Esophagus squamous epithelium (tissue), 5 donors: Measurements from ENCODE around the gene PMP22. TPM values are rescaled to one million over a fixed set of nuclear protein-coding genes. Genes with fewer than 3 reads are reported as not detected.

ENCODE experiments used
- DNase-seq: peaks from one replicate; lab custom pipeline; 2025; lab: John Stamatoyannopoulos, UW
- H3K27ac ChIP-seq, 4 donors: fragments of 200-600 bp; sonication (generic); one replicate each; pipeline ENCODE4 v1.5.1; 2016 to 2019; ENCODE audit warnings: mild to moderate bottlenecking in 1 of 4
- H3K27me3 ChIP-seq, 4 donors: fragments of 200-600 bp; sonication (generic); 1 replicate in 3 of 4; 2 replicates in 1 of 4; pipeline versions ENCODE4 v1.5.1 to v1.6.0; 2017 to 2021; ENCODE audit warnings: antibody characterized with exemption in 1 of 4
- H3K36me3 ChIP-seq, 3 donors: fragments of 200-600 bp; sonication (generic); one replicate each; pipeline ENCODE4 v1.5.1; 2016 to 2019
- H3K4me1 ChIP-seq, 3 donors: fragments of 200-600 bp; sonication (generic); one replicate each; pipeline ENCODE4 v1.5.1; 2017 to 2019
- H3K4me3 ChIP-seq, 4 donors: fragments of 200-600 bp; sonication (generic); 1 replicate in 3 of 4; 2 replicates in 1 of 4; pipeline ENCODE4 v1.5.1; 2016 to 2019; ENCODE audit warnings: mild to moderate bottlenecking in 2 of 4, moderate library complexity in 1 of 4
- H3K9me3 ChIP-seq, 3 donors: fragments of 200-600 bp; sonication (generic); one replicate each; pipeline ENCODE4 v1.5.1; 2016 to 2019
- CTCF ChIP-seq, 6 experiments: fragments of 450-650 bp in 4 of 6; fragments of 200-600 bp in 2 of 6; sonication (generic) in 2 of 6; IDR thresholded peaks; one replicate each; pipeline ENCODE4 v1.5.1; 2016 to 2019; ENCODE audit warnings: antibody characterized with exemption in 6 of 6, mild to moderate bottlenecking in 4 of 6, moderate library complexity in 4 of 6
- POLR2A ChIP-seq, 4 donors: fragments of 450-650 bp; IDR thresholded peaks; one replicate each; pipeline ENCODE4 v1.6.1; 2017; ENCODE audit warnings: antibody characterized with exemption in 4 of 4, mild to moderate bottlenecking in 4 of 4, moderate library complexity in 3 of 4
- WGBS, 2 donors: methylation state at CpG; one replicate each; pipeline ENCODE4 v1.1.5; 2018; 5-methylcytosine and 5-hydroxymethylcytosine counted together
- intact Hi-C: fragments of 100-400 bp; cut with DNase I; formaldehyde crosslinking; loops from one replicate; pipeline ENCODE4 v1.15.0; 2022
- total RNA-seq, 4 donors: library from RNA; depleted of rRNA; stranded (reverse); fragments of >200 nt; gene quantifications; one replicate each; pipeline ENCODE4 v1.1.0, GENCODE V29; 2016
- donor health status: DM: yes; HTN: yes; CAD: no.

Gene PMP22
- total RNA-seq, 4 donors from 2014 or later: 4.0 to 102 (median 27.3) TPM

DNA sequence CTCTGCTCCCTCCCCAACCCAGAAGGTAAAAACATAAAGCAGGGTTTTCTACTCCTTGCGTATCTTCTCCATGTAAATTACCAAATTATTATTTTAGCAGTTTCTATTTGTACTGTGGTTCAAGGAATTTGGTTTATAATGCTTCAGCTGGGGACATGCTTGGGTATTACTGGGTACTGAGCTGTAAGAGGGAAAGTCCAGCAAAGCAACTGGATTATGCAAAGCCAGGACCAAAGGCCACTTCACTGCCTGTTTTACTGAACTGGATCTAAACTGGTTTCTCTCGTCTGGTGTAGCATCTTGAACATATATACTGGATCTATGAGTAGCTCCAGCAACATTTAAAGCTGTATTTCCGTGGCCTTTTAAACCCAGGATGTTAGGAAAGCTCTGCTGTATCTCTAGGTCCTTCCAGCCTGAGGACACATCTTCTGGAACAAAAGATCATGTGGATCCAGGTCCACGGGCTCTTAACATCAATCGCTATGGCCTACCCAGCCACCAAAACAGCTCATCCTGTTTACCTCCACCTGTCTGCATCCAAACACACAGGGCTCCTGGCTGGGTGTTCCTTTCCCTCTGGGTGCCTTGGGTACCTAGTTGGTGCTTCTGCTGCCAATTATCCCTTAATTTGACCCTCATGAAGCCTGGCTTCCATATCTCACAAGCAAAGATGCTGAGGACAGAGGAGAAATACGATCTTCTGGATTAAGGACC, 7.2 kb downstream of the PMP22 start:
- 56 to 63% methylated on average over 5 to 6 of the region's 6 CpGs for WGBS, 2 donors
- no peak for DNase-seq
- Histone ChIP-seq H3K27ac (peak overlapping the region in 3 of 4 donors; percentile 71 to 95 (median 92)), H3K9me3 (no peaks in the 10 kb centered on the region), H3K36me3 (peaks cover 0 to 45% (median 0%) of the 10 kb centered on the region in 3 donors), H3K27me3 (peaks cover 0 to 46% (median 3%) of the 10 kb centered on the region in 4 donors), H3K4me3 (peak overlapping the region in 3 of 4 donors; percentile 1 to 77 (median 58)), H3K4me1 (peaks cover 2 to 99% (median 47%) of the 10 kb centered on the region in 3 donors)
- TF ChIP-seq POLR2A (IDR thresholded peaks at IDR 0.05): no peak
- no peak for TF ChIP-seq CTCF (IDR thresholded peaks at IDR 0.05)
- intact Hi-C loops: no loop called here

DNA sequence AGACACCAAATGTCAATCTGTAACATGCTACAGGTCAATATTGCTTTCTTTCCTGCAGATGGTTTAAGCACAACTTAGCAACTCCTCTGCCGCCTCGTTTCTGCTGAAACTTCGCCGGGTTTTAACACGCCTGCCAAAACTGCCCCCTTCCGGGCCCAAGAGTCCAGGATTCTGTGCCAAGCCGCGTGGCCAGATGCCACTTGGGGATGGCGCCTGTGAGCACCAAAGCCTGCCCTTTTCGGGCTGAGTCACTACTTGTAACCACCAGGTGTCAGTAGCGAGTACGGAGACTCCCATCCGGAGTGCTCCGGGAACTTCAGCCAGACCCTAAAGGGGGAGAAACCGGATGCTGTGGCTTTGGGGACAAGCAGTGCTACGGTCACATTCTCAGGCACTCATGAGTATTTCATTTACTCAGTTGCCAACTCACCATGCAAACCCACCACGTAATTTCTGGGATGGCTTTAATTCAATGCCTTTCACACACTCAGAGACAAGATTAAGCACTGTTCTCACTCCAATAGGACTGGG, 7.8 kb downstream of the PMP22 start:
- no peaks in the 10 kb centered on the region for H3K9me3 ChIP-seq
- peaks cover 0 to 99% (median 47%) of the 10 kb centered on the region in 3 donors for H3K4me1 ChIP-seq
- peak overlapping the region in 3 of 4 donors; percentile 71 to 95 (median 92) for H3K27ac ChIP-seq
- peak overlapping the region in 3 of 4 donors; percentile 1 to 77 (median 58) for H3K4me3 ChIP-seq
- DNase-seq: no peak
- TF ChIP-seq POLR2A (IDR thresholded peaks at IDR 0.05): no peak
- peak; percentile 66 to 87 (median 74) for TF ChIP-seq CTCF (IDR thresholded peaks at IDR 0.05)
- intact Hi-C loops: no loop called here
- peaks cover 0 to 52% (median 0%) of the 10 kb centered on the region in 3 donors for H3K36me3 ChIP-seq
- 0% methylated on average over 6 to 11 of the region's 17 CpGs for whole genome bisulfite sequencing, 2 donors
- H3K27me3 ChIP-seq: peaks cover 0 to 39% (median under 1%) of the 10 kb centered on the region in 4 donors

GRCh38 chr17:15256689-15257088, 8.4 kb downstream of the PMP22 start:
- no peak for TF ChIP-seq CTCF (IDR thresholded peaks at IDR 0.05)
- no peak for TF ChIP-seq POLR2A (IDR thresholded peaks at IDR 0.05)
- H3K4me3 ChIP-seq: peak overlapping the region in 2 of 4 donors; percentile 58 to 77
- H3K36me3 ChIP-seq: peaks cover 0 to 58% (median 0%) of the 10 kb centered on the region in 3 donors
- peaks cover 0 to 99% (median 47%) of the 10 kb centered on the region in 3 donors for H3K4me1 ChIP-seq
- H3K9me3 ChIP-seq: no peaks in the 10 kb centered on the region
- WGBS, 2 donors: 67 to 69% methylated on average over 7 of the region's 7 CpGs
- peak overlapping the region in 2 of 4 donors; percentile 71 to 92 for H3K27ac ChIP-seq
- H3K27me3 ChIP-seq: peaks cover 0 to 33% (median 0%) of the 10 kb centered on the region in 4 donors
- intact Hi-C loops: no loop called here
- DNase-seq: no peak

DNA sequence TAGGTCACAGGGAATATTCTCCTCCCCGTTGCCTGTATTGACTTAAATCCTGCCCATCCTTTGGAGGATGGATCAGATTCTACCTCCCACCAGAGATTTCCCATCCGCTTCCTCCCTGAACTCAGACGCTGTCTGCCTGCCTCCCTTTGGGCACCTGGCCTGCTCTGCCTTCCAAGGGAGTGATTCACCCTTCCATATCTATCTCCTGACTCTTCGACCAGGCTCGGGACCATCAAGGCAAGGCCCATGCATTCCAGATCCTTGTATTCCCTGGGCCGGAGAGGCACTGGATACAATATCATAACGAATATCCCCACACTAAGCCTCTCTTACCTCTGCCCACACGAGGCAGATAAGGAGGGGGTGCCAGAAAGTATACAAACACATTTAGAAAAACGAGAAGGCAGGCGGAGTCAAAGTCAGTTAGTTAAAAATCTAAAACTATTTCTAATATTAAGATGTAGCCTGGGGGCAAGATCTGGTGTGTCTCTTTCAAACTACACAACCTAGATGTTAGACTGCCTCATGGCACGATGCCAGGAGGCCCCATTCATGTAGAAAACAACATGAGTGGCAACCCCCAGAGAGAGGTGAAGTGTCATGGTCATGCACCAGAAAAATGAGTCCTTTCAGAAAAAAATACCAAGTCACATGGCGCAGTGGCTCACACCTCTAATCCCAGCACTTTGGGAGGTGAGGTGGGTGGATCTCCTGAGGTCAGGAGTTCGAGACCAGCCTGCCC, 9.2 kb downstream of the PMP22 start:
- no peak for TF ChIP-seq POLR2A (IDR thresholded peaks at IDR 0.05)
- no peak for TF ChIP-seq CTCF (IDR thresholded peaks at IDR 0.05)
- Histone ChIP-seq H3K4me3 (peak overlapping the region in 1 of 4 donors; percentile 17), H3K27ac (peak overlapping the region in 2 of 4 donors; percentile 8 to 46), H3K36me3 (peaks cover 0 to 66% (median 0%) of the 10 kb centered on the region in 3 donors), H3K4me1 (peaks cover 0 to 99% (median 44%) of the 10 kb centered on the region in 3 donors), H3K27me3 (peaks cover 0 to 25% (median 0%) of the 10 kb centered on the region in 4 donors), H3K9me3 (no peaks in the 10 kb centered on the region)
- 61 to 64% methylated on average over 12 to 13 of the region's 13 CpGs for WGBS, 2 donors
- intact Hi-C loops: no loop called here
- no peak for DNase-seq
